Fibroblast of villous mesenchyme (primary cell): ENCODE results near the gene FRK. TPM values are rescaled to one million over a fixed set of nuclear protein-coding genes. Genes with fewer than 3 reads are reported as not detected.
"Not testable (repeated sequence)": the region's sequence is repeated elsewhere in the genome, so short reads cannot be mapped to it uniquely, and the experiment has no call there.

Experiments
- DNase-seq: peaks from one replicate; pipeline ENCODE4 v3.0.0-alpha.2; 2010; ENCODE audit warnings: low read depth
- H3K4me3 ChIP-seq: 2 replicates; pipeline ENCODE4 v1.5.1; 2011; ENCODE audit warnings: low read depth, mild to moderate bottlenecking, low read length
- CTCF ChIP-seq: IDR thresholded peaks from 2 replicates; pipeline ENCODE4 v1.5.1; 2012; ENCODE audit warnings: low read depth, mild to moderate bottlenecking, low read length; ENCODE audit not compliant: insufficient read depth
- total RNA-seq: library from RNA; depleted of rRNA; stranded (reverse); fragments of >200 nt; gene quantifications from 2 replicates; pipeline ENCODE4 v1.2.3, GENCODE V29; 2012

Gene FRK
- total RNA-seq, 1 donor: 0.43 TPM

GRCh38 chr6:115935361-115935760, 125.3 kb downstream of the FRK start:
- no peak for TF ChIP-seq CTCF
- no peak for DNase-seq

GRCh38 chr6:115934829-115935228, 125.9 kb downstream of the FRK start:
- no peak for DNase-seq
- H3K4me3 ChIP-seq: no peak overlapping the region
- TF ChIP-seq CTCF: no peak

More at GRCh38 chr6:115935361-115935760, 125.3 kb downstream of the FRK start:
- no peak overlapping the region for H3K4me3 ChIP-seq

- TF ChIP-seq CTCF: no peak
- DNase-seq: no peak
- no peak overlapping the region for H3K4me3 ChIP-seq
These were observed 126.5 kb downstream of the FRK start for GRCh38 chr6:115934145-115934544.

GRCh38 chr6:115932481-115932880, 128.2 kb downstream of the FRK start:
- no peak for TF ChIP-seq CTCF
- DNase-seq: no peak
- no peak overlapping the region for H3K4me3 ChIP-seq

- DNase-seq, H3K4me3 ChIP-seq: not testable (repeated sequence)
These were observed 132.7 kb downstream of the FRK start for GRCh38 chr6:115928000-115928399.

- no peak for DNase-seq
- H3K4me3 ChIP-seq: no peak overlapping the region
- no peak for TF ChIP-seq CTCF
These were observed 137.7 kb downstream of the FRK start for GRCh38 chr6:115922971-115923370.

GRCh38 chr6:115914098-115914497, 146.6 kb downstream of the FRK start:
- H3K4me3 ChIP-seq: no peak overlapping the region
- DNase-seq: no peak
- no peak for TF ChIP-seq CTCF
